Cardiac fibroblast (primary cell): Measurements from ENCODE around the gene TIMP2.

Experiments
- DNase-seq, 2 donors: peaks; one replicate each; pipeline versions ENCODE4 v3.0.0 to v3.0.0-alpha.2; 2010; ENCODE audit warnings: low read depth in 2 of 2
- H3K4me3 ChIP-seq, 2 donors: replicated peaks in 1 of 2; 1 replicate in 1 of 2; 2 replicates in 1 of 2; pipeline ENCODE4 v1.5.1; 2011; ENCODE audit warnings: low read depth in 2 of 2, low read length in 2 of 2, mild to moderate bottlenecking in 2 of 2, moderate library complexity in 1 of 2
- CTCF ChIP-seq: IDR thresholded peaks from one replicate; pipeline ENCODE4 v1.5.1; 2011; ENCODE audit warnings: low read depth, mild to moderate bottlenecking, low read length, inconsistent platforms

The TIMP2 gene

GRCh38 chr17:78804777-78805176 lies 120.4 kb downstream of the TIMP2 start:
- DNase-seq, result no peak
- no peak for TF ChIP-seq CTCF
- no peak overlapping the region for H3K4me3 ChIP-seq

GRCh38 chr17:78803186-78803845 lies 121.9 kb downstream of the TIMP2 start:
- no peak for DNase-seq
- H3K4me3 ChIP-seq, result no peak overlapping the region
- TF ChIP-seq CTCF, result no peak
